GM21360 (cell line): ENCODE results near the gene POP5.

Experiments used
- ATAC-seq: cut with Tn5 transposase; IDR thresholded peaks from one replicate; pipeline ENCODE4 v1.9.1; 2021; ENCODE audit warnings: mild to moderate bottlenecking, moderate library complexity; ENCODE audit not compliant: unreplicated experiment

Gene POP5

DNA sequence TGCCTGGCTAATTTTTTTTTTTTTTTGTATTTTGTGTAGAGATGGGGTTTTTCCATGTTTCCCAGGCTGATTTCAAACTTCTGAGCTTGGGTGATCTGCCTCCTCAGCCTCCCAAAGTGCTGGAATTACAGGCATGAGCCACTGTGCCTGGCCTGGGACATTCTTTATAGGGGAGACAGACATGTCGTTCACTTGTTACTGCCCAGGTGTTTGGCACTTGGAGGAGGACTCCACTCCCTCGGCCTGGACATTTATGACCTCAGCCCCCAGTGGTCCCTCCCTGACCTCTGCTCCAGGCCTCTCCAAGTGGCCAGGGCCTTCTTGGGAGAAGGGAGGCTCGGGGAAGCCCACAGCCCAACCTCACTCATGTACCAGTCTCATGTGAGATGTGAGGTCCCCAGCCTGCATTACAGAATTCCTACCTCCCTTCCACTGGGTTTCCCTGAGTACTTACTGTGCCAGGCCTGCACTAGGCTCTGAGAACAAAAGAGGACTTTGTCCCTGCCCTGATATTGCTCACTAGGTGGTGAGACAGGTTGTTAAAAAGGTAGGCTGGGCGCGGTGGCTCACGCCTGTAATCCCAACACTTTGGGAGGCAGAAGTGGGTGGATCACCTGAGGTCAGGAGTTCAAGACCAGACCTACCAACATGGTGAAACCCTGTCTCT lies 9.7 kb upstream of the POP5 start:
- no peak for ATAC-seq

GRCh38 chr12:120588948-120589930 lies 8.0 kb upstream of the POP5 start:
- ATAC-seq = no peak

- no peak for ATAC-seq
These were observed 7.2 kb upstream of the POP5 start for GRCh38 chr12:120588371-120588770.

GRCh38 chr12:120586860-120587259 lies 5.7 kb upstream of the POP5 start:
- no peak for ATAC-seq

DNA sequence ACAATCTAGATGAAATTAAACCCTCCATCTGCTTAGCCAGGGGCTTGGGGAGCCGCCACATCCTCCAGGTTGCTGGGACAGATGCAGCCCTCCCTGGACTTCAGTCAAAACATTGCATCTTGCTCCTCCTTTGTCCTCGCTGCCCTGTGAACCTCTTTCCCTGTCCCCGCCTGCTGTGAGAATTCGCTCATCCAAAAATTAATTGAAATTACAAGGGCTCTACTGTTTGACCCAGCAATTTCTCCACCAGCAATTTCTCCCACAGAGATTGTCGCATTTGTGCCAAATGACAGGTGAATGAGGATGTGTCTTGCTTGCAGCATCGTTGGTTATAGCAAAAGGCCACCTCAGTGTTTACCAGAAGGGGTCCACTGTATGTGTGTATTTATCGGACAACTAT lies 5.0 kb upstream of the POP5 start:
- no peak for ATAC-seq

GRCh38 chr12:120584343-120585149 lies 3.3 kb upstream of the POP5 start:
- ATAC-seq = no peak

GRCh38 chr12:120583478-120584030 lies 2.4 kb upstream of the POP5 start:
- no peak for ATAC-seq

GRCh38 chr12:120581998-120582397 lies 796 bp upstream of the POP5 start:
- ATAC-seq = no peak

- ATAC-seq = no peak
These were observed 2.0 kb downstream of the POP5 start for GRCh38 chr12:120579179-120579578.

GRCh38 chr12:120574106-120574505 lies 7.1 kb downstream of the POP5 start:
- ATAC-seq = no peak

GRCh38 chr12:120573560-120573959 lies 7.6 kb downstream of the POP5 start:
- ATAC-seq = no peak

GRCh38 chr12:120571299-120571698 lies 9.9 kb downstream of the POP5 start:
- no peak for ATAC-seq

DNA sequence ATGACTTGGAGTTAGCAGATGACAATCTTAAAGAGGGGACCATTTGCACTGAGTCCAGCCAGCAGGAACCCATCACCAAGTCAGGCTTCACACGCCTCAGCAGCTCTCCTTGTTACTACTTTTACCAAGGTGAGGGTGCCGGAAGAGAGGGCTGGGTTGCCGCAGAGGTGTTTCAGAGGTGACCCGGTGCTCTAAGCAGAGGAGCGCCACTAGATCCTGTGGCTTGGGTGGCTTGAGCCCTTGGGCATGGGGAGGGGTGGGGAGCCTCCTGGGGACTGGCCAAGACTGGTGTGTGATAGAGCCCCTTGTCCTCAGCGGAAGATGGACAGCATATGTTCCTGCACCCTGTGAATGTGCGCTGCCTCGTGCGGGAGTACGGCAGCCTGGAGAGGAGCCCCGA lies 17.7 kb downstream of the POP5 start:
- no peak for ATAC-seq

DNA sequence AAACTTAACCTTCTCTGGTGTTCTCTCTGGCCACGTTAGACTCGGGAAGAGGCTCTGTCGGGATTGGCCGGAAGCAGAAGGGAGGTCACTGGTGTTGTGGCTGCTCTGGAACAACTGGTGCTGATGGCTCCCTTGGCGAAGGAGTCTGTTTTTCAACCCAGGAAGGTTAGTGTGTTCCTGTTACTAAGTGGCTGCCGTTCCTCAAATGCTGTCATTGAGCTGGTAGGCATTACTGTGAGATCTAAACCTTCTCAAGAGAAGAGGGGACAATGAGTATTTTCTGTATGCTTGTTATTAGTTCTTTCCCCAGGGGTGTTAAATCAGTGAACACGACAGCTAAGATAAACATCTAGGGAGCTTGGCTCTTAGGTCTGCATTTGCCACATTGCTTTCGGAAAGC lies 18.3 kb downstream of the POP5 start:
- ATAC-seq = no peak

GRCh38 chr12:120557589-120557988 lies 23.6 kb downstream of the POP5 start:
- ATAC-seq = no peak

DNA sequence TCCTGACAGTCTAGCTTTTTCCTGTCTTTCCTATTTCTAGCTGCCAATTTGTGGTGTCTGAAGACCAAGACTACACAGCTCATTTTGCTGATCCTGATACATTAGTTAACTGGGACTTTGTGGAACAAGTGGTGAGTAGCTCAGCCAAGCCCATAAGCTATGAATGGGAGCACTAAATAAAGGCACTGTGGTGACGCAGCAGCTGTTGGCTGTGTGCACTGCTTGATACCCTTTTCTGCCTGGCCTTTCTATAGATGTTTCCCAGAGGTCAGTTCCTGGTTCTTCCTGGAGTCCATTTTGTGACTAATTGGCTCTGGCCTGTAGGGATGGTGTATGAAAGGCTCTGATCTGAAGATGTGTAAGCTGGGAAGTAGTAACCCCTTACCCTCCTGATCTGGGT lies 26.5 kb downstream of the POP5 start:
- no peak for ATAC-seq

DNA sequence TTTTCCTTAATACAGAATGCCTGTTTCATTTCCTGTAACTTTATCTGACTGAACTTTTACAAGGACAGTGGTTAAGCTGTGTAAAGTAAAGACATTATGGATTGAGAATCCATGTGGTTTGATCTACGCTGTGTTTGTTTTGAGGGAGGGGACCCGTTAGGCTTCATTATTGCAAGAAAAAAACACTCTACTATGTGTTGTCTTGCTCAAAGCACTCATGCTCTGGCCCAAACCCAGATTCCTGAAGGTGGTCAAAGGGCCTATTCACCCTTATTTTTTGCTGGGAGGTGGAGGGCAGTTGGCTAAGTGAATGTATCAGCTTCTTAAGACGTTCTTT lies 35.2 kb downstream of the POP5 start:
- ATAC-seq = no peak

DNA sequence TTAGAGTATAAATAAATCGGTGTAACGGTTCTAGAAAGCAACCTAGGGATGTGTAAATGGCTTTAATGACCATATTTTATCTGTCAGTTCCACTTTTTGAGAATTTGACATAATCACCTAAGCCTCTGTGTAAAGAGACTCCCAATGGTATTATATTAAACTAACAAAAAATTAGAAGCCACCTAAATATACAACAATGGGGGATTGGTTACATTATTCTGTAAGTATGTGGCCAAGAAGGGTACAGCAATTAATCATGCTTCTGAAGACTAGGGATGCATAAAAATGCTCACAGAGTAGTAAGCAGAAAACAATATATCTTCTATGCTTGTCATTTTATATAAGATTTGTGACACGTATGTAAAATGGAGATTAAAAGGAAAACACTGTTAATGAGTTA lies 36.5 kb downstream of the POP5 start:
- ATAC-seq = no peak

DNA sequence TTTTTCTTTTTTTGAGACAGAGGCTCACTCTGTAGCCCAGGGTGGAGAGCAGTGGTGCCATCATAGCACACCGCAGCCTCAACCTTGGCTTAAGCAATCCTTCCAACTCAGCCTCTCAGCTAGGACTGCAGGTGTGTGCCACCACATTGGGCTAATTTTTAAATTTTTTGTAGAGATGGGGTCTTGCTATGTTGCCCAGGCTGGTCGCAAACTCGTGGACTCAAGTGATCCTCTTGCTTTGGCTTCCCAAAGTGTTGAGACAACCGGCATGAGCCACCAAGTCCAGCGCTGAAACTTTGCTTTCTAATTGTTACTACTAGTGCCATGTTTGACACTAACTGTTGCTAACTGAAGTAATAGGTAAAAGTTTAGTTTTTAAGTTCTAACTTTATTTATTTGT lies 39.0 kb downstream of the POP5 start:
- no peak for ATAC-seq

- ATAC-seq = no peak
These were observed 40.8 kb downstream of the POP5 start for GRCh38 chr12:120540445-120540844.

DNA sequence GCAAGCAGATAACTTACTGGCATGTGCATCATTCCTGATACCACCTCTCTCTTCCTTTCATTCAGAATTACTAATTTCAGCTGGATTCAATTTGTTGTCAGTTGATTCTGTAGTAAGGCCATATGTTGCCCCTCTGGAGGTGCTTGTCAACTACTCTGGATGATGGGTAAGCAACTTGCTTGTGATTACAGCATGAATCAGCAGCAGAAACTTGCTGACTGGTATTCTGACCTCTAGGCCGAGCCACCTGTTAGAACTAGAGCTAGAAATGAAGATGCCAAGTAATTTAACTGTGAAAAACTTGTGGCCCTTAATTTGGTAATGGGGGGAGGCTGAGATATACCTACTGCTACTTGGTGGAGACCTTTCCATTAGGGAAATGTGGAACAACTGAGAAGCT lies 41.9 kb downstream of the POP5 start:
- ATAC-seq = no peak
